Cerebellar nuclear complex (tissue), 1 donor: ENCODE data around the gene APPL2.
A peak's percentile ranks its signal among the peaks of the same experiment; 100 is the strongest.

ENCODE experiments used
- DNase-seq, 2 experiments: peaks; one replicate each; lab custom pipeline; 2025; lab: John Stamatoyannopoulos, UW

Gene APPL2

GRCh38 chr12:105235732-105236476, at the start of gene APPL2:
Gene APPL2, minus strand, starts transcription at chr12:105236174. Its CDS starts 162 bp downstream, at chr12:105236012.
- DNase-seq: peak; percentile 32 to 79

GRCh38 chr12:105285378-105285777, 49.4 kb upstream of the APPL2 start:
- DNase-seq: no peak

GRCh38 chr12:105281694-105282049, 45.7 kb upstream of the APPL2 start:
- no peak for DNase-seq

- no peak for DNase-seq
Measured at GRCh38 chr12:105280966-105281693, 45.2 kb upstream of the APPL2 start.

GRCh38 chr12:105279460-105280056, 43.6 kb upstream of the APPL2 start:
- no peak for DNase-seq

- no peak for DNase-seq
Measured at GRCh38 chr12:105278043-105278697, 42.2 kb upstream of the APPL2 start.

GRCh38 chr12:105275997-105276733, 40.2 kb upstream of the APPL2 start:
- DNase-seq: no peak

- DNase-seq: no peak
Measured at GRCh38 chr12:105274571-105274970, 38.6 kb upstream of the APPL2 start.

GRCh38 chr12:105273601-105274000, 37.6 kb upstream of the APPL2 start:
- DNase-seq: no peak

- no peak for DNase-seq
Measured at GRCh38 chr12:105272814-105273416, 36.9 kb upstream of the APPL2 start.

GRCh38 chr12:105272152-105272551, 36.2 kb upstream of the APPL2 start:
- no peak for DNase-seq

GRCh38 chr12:105271364-105271763, 35.4 kb upstream of the APPL2 start:
- no peak for DNase-seq

- DNase-seq: no peak
Measured at GRCh38 chr12:105270671-105271255, 34.8 kb upstream of the APPL2 start.

- DNase-seq: no peak
Measured at GRCh38 chr12:105267711-105268110, 31.7 kb upstream of the APPL2 start.

GRCh38 chr12:105264771-105265170, 28.8 kb upstream of the APPL2 start:
- no peak for DNase-seq

- DNase-seq: no peak
Measured at GRCh38 chr12:105262461-105263184, 26.6 kb upstream of the APPL2 start.

- DNase-seq: no peak
Measured at GRCh38 chr12:105261010-105261409, 25.0 kb upstream of the APPL2 start.

- no peak for DNase-seq
Measured at GRCh38 chr12:105259226-105259625, 23.3 kb upstream of the APPL2 start.

GRCh38 chr12:105257321-105257728, 21.4 kb upstream of the APPL2 start:
- DNase-seq: no peak

- no peak for DNase-seq
Measured at GRCh38 chr12:105256921-105257320, 20.9 kb upstream of the APPL2 start.
